GM12874 (cell line): Measurements from ENCODE around the gene INA.

ENCODE experiments used
- TF ChIP-seq, protein P1 (sequence below): IDR thresholded peaks from 2 replicates; pipeline ENCODE4 v1.5.1; 2011; ENCODE audit warnings: low read depth, mild to moderate bottlenecking, control low read depth, low read length, moderate library complexity; ENCODE audit not compliant: insufficient read depth

INA gene

DNA sequence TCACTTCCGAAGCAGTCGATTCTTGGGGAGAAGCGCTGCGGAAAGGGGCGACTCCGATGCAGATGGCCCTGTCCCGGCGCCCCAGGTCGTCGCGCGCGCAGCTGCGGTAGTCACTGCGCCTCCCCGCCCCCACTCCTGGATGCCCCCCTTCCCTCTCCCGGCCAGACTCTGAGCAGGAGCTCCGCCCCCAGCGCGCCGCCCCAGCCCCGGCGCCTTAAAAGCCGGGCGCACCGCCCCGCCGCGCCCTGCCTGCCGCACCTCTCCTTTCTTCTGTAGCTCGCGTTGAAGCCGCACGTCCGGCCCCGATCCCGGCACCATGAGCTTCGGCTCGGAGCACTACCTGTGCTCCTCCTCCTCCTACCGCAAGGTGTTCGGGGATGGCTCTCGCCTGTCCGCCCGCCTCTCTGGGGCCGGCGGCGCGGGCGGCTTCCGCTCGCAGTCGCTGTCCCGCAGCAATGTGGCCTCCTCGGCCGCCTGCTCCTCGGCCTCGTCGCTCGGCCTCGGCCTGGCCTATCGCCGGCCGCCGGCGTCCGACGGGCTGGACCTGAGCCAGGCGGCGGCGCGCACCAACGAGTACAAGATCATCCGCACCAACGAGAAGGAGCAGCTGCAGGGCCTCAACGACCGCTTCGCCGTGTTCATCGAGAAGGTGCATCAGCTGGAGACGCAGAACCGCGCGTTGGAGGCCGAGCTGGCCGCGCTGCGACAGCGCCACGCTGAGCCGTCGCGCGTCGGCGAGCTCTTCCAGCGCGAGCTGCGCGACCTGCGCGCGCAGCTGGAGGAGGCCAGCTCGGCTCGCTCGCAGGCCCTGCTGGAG, at the start of gene INA:
Gene INA (plus strand): TSS at position 243 of the 817 bp plus-strand sequence. CDS start 74 bp downstream, at position 317.
- TF ChIP-seq, protein P1, sequence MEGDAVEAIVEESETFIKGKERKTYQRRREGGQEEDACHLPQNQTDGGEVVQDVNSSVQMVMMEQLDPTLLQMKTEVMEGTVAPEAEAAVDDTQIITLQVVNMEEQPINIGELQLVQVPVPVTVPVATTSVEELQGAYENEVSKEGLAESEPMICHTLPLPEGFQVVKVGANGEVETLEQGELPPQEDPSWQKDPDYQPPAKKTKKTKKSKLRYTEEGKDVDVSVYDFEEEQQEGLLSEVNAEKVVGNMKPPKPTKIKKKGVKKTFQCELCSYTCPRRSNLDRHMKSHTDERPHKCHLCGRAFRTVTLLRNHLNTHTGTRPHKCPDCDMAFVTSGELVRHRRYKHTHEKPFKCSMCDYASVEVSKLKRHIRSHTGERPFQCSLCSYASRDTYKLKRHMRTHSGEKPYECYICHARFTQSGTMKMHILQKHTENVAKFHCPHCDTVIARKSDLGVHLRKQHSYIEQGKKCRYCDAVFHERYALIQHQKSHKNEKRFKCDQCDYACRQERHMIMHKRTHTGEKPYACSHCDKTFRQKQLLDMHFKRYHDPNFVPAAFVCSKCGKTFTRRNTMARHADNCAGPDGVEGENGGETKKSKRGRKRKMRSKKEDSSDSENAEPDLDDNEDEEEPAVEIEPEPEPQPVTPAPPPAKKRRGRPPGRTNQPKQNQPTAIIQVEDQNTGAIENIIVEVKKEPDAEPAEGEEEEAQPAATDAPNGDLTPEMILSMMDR: no peak

GRCh38 chr10:103227416-103227815, 49.5 kb upstream of the INA start:
- TF ChIP-seq, protein P1: no peak

GRCh38 chr10:103231047-103231551, 45.8 kb upstream of the INA start:
- TF ChIP-seq, protein P1: no peak

DNA sequence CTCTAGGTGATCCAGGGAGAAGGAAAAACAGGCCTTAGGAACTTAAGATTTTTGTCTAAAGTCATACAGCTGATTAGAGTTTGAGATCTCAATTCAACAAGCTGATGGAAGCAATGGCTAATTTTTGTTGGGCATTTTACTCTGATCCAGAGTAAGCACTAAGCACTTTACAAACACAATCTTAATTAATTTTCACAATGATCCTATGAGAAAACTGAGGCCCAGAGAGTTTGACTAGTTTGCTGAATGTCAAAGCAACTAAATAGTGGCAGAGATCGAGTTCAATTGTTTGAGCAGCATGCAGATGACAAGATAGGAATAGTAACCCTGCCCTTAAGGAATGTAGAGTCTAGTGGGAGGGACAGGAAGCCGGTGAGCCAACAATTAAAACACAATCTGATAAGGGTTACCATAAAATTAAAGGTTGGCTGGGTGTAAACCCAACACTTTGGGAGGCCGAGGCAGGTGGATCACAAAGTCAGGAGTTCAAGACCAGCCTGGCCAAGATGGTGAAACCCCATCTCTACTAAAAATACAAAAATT, 44.7 kb upstream of the INA start:
- TF ChIP-seq, protein P1: no peak

- TF ChIP-seq, protein P1: no peak
Observed at GRCh38 chr10:103232772-103233488, 44.0 kb upstream of the INA start.

DNA sequence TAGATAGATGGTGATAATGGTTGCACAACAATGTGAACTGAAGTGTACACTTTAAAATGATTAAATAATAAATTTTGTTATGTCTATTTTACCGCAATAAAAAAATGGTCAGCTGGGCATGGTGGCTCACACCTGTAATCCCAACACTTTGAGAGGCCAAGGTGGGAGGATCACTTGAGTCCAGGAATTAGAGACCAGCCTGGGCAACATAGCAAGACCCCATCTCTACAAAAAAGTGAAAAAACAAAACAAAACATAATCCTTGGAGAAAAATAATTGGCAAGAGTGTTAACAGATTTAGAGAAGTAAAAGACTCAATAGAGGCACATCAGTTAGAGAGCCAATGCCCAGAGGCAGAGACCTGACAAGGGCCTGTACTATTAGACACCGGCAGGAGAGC, 41.2 kb upstream of the INA start:
- TF ChIP-seq, protein P1: no peak
